Measurements from ENCODE around the gene NLGN4X. TPM values are rescaled to one million over a fixed set of nuclear protein-coding genes. Genes with fewer than 3 reads are reported as not detected.
"Not testable (repeated sequence)": the region's sequence is repeated elsewhere in the genome, so short reads cannot be mapped to it uniquely, and the experiment has no call there.

The NLGN4X gene
- total RNA-seq, 1 donor from 2014 or later = 51.5 TPM

DNA sequence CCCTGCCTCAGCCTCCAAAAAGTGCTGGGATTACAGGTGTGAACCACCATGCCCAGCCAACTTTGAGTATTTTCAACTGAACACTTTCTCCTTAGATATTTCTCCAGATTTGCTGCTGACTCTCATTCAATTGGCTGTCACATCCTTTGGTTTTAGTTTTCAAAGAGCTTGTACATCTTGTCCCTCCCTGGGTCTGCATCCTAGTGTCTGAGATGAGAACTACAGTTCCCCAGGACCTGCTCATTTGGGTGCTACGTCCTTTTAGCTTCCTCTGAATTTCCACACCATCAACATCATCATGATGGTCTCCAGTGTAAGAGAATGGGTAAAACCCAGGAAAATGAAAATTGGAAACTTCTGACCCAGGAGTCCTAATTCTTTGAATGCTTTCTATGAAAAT is 312.9 kb downstream of the NLGN4X start:
- peaks cover 7% of the 10 kb centered on the region for H3K36me3 Mint-ChIP-seq
- no peaks in the 10 kb centered on the region for H3K27me3 Mint-ChIP-seq
- H3K27ac Mint-ChIP-seq = no peak overlapping the region

GRCh38 chrX:5907207-5907606 is 321.5 kb downstream of the NLGN4X start:
- H3K4me3 Mint-ChIP-seq = no peak overlapping the region
- H3K27me3 Mint-ChIP-seq = no peaks in the 10 kb centered on the region
- DNase-seq (ENCODE audit: extremely low spot score, unreplicated experiment) = no peak

More for the DNA sequence above, 312.9 kb downstream of the NLGN4X start:
- no peaks in the 10 kb centered on the region for H3K9me3 Mint-ChIP-seq
- H3K4me3 Mint-ChIP-seq = no peak overlapping the region
- TF ChIP-seq, protein P1, sequence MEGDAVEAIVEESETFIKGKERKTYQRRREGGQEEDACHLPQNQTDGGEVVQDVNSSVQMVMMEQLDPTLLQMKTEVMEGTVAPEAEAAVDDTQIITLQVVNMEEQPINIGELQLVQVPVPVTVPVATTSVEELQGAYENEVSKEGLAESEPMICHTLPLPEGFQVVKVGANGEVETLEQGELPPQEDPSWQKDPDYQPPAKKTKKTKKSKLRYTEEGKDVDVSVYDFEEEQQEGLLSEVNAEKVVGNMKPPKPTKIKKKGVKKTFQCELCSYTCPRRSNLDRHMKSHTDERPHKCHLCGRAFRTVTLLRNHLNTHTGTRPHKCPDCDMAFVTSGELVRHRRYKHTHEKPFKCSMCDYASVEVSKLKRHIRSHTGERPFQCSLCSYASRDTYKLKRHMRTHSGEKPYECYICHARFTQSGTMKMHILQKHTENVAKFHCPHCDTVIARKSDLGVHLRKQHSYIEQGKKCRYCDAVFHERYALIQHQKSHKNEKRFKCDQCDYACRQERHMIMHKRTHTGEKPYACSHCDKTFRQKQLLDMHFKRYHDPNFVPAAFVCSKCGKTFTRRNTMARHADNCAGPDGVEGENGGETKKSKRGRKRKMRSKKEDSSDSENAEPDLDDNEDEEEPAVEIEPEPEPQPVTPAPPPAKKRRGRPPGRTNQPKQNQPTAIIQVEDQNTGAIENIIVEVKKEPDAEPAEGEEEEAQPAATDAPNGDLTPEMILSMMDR (conservative IDR thresholded peaks at IDR 0.05) = peak; percentile 49
- no peaks in the 10 kb centered on the region for H3K4me1 Mint-ChIP-seq (ENCODE audit: unreplicated experiment)
- DNase-seq (ENCODE audit: extremely low spot score, unreplicated experiment) = no peak

DNA sequence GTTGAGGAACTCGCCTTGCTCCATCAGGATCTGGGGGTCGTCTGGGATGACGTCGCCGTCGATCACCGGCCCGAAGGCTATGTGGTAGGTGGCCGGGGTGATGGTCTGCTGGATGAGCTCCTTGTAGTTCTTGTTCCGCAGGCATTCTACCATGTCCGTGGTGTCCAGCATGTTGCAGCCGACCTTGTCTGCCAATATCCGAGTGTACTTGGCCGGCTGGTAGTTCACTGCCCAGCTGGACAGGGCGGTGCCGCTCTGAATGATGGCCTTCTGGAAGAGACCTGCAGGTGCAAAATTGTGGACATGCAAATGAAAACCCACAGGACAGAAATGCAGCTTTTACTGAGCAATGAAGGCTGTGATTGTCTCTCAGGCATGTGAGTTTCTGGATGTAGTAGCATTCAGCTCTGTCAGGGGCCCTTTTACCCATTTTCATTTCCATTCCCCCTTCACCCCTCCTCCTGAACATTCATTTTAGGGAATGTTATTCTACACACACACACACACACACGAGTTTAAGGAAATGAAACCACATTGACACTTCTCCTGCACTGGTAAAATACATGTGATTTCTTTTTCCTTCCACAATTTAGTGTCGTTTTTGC is 325.0 kb downstream of the NLGN4X start:
- not testable (repeated sequence) for H3K27ac Mint-ChIP-seq; H3K27me3 Mint-ChIP-seq; H3K4me3 Mint-ChIP-seq; H3K9me3 Mint-ChIP-seq; DNase-seq (ENCODE audit: extremely low spot score, unreplicated experiment); H3K4me1 Mint-ChIP-seq (ENCODE audit: unreplicated experiment)
- peaks cover 19% of the 10 kb centered on the region for H3K36me3 Mint-ChIP-seq

More at GRCh38 chrX:5907207-5907606, 321.5 kb downstream of the NLGN4X start:
- H3K27ac Mint-ChIP-seq = no peak overlapping the region
- TF ChIP-seq, protein P1 (conservative IDR thresholded peaks at IDR 0.05) = no peak
- H3K9me3 Mint-ChIP-seq = no peaks in the 10 kb centered on the region
- peaks cover 15% of the 10 kb centered on the region for H3K36me3 Mint-ChIP-seq
- H3K4me1 Mint-ChIP-seq (ENCODE audit: unreplicated experiment) = no peaks in the 10 kb centered on the region

DNA sequence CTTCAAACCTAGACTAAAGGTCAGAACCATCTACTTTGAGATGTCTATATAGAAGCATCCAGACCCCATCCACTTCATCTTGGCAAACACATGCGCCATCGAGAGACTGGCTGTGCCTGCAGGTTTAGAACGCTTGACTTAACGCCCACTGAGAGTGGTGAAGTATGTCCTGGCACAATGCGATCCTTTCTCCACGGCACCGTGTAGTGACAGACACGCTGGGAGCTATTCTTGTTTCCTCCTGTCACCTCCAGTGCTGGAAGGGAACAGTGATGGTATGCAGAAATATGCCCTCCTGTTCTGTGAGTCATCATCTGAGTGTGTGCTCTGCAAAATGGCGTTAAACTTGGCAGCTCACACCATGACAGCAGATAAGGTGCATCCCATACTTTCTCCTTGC is 330.2 kb downstream of the NLGN4X start:
- H3K36me3 Mint-ChIP-seq = peaks cover 14% of the 10 kb centered on the region
- TF ChIP-seq, protein P1 (conservative IDR thresholded peaks at IDR 0.05) = no peak
- H3K9me3 Mint-ChIP-seq = no peaks in the 10 kb centered on the region
- no peak overlapping the region for H3K4me3 Mint-ChIP-seq
- H3K27ac Mint-ChIP-seq = no peak overlapping the region
- H3K27me3 Mint-ChIP-seq = no peaks in the 10 kb centered on the region
- DNase-seq (ENCODE audit: extremely low spot score, unreplicated experiment) = no peak
- no peaks in the 10 kb centered on the region for H3K4me1 Mint-ChIP-seq (ENCODE audit: unreplicated experiment)

DNA sequence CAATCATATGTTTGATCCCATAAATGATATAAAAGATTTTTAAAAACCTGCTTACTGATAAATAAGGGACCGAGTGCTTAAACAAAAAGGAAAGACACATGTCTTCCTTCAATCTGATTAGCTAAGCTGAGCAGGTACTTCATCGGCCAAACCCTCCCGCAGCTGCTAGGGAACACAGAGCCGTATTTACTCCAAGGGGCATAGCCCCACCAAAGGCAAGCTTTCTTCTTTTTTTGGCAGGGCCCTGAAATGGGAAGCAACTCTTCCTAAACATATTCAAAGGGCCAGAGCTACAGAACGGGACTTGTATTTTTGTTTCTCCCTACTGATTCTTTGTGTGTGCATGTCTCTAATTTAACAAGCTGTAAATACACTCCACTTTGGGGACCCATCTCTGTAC is 337.3 kb downstream of the NLGN4X start:
- no peaks in the 10 kb centered on the region for H3K4me1 Mint-ChIP-seq (ENCODE audit: unreplicated experiment)
- no peak for DNase-seq (ENCODE audit: extremely low spot score, unreplicated experiment)
- no peak overlapping the region for H3K4me3 Mint-ChIP-seq
- no peaks in the 10 kb centered on the region for H3K27me3 Mint-ChIP-seq
- TF ChIP-seq, protein P1 (conservative IDR thresholded peaks at IDR 0.05) = no peak
- H3K27ac Mint-ChIP-seq = no peak overlapping the region
- no peaks in the 10 kb centered on the region for H3K9me3 Mint-ChIP-seq
- H3K36me3 Mint-ChIP-seq = peaks cover 13% of the 10 kb centered on the region

DNA sequence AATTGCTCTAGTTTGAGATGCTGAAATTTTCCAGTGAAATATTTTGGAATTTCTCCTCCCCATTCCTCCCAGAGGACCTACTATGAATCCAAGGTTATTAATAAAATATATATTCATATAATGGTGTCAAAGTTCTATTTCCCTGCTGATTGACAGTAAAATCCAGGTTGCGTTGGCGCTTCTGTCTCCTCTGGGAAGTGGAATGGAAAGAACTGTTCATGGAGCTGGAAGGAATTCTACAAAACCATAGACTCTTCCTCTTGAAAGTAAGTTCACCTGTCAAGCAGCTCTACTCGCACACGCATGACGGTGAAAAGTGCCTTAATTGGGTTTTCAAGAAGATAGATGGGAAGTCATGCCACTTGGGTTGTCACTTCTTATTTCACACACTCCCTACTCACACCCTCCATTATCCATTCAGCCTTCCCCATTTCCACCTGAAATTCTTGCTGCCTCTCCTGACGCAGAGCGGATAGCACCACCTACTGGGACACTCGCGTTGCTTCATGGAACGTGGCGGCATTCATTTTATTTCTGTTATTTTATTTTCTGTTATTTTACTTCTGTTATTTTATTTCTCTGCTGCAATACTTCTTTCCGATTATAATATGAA is 351.6 kb downstream of the NLGN4X start:
- no peak overlapping the region for H3K4me3 Mint-ChIP-seq
- H3K36me3 Mint-ChIP-seq = no peaks in the 10 kb centered on the region
- TF ChIP-seq, protein P1 (conservative IDR thresholded peaks at IDR 0.05) = peak; percentile 89
- H3K27me3 Mint-ChIP-seq = peaks cover 5% of the 10 kb centered on the region
- no peaks in the 10 kb centered on the region for H3K9me3 Mint-ChIP-seq
- H3K27ac Mint-ChIP-seq = no peak overlapping the region
- no peaks in the 10 kb centered on the region for H3K4me1 Mint-ChIP-seq (ENCODE audit: unreplicated experiment)
- no peak for DNase-seq (ENCODE audit: extremely low spot score, unreplicated experiment)

All from type B pancreatic cell (in vitro differentiated cells).